ENCODE measurements around the gene TRAPPC2.

DNA sequence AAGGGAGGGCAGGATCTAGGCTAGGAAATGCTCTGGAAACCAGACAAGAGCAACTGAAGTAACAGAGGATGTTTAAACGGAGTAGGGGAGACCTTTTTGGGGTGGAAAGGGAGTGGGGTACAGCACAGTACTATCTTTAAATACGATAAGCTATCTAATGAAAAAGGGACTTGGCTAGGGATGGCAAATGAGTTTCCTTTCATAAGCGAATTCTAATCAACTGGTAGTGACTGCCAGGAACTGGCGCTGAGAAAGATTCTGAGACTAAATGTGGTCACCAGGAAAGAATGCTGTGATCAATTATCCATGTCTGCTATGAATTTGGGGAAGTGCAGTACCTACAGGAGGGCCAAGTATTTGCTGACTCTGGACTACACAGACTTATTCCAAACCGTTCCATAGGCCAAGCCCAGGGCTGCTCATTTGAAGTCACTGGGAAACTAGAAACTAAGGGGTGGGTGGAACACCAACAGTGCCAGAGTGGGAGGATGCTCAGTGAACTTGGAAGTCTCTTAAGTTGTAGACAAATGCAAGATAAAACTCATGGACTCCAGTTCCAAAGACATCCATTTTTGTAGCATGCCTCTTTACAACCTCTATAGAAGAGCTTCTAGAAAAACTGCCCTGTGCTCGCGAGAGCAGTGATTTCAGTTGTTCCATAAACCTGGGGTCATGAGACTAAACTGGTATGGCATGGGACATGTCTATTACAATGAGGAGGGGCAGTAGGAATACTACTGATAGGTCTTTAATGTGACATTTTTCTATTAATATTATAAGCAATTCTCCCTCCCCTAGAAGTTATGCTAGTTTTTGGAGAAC, 2.0 kb downstream of the TRAPPC2 start:
- TF ChIP-seq, protein P1, sequence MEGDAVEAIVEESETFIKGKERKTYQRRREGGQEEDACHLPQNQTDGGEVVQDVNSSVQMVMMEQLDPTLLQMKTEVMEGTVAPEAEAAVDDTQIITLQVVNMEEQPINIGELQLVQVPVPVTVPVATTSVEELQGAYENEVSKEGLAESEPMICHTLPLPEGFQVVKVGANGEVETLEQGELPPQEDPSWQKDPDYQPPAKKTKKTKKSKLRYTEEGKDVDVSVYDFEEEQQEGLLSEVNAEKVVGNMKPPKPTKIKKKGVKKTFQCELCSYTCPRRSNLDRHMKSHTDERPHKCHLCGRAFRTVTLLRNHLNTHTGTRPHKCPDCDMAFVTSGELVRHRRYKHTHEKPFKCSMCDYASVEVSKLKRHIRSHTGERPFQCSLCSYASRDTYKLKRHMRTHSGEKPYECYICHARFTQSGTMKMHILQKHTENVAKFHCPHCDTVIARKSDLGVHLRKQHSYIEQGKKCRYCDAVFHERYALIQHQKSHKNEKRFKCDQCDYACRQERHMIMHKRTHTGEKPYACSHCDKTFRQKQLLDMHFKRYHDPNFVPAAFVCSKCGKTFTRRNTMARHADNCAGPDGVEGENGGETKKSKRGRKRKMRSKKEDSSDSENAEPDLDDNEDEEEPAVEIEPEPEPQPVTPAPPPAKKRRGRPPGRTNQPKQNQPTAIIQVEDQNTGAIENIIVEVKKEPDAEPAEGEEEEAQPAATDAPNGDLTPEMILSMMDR (conservative IDR thresholded peaks at IDR 0.05): no peak
- TF ChIP-seq ZFX (IDR thresholded peaks at IDR 0.05): no peak
